Left renal pelvis (tissue), 4 donors: ENCODE results near the gene GNB2. TPM values are rescaled to one million over a fixed set of nuclear protein-coding genes. Genes with fewer than 3 reads are reported as not detected.
"Not testable (repeated sequence)": the region's sequence is repeated elsewhere in the genome, so short reads cannot be mapped to it uniquely, and the experiment has no call there.

Source experiments
- DNase-seq, 4 donors: peaks; one replicate each; pipeline ENCODE4 v3.0.0-alpha.2; 2013; ENCODE audit warnings: low read depth in 4 of 4, low spot score in 3 of 4
- polyA plus RNA-seq, 4 donors: library from polyadenylated mRNA; unstranded; fragments of 120-200 nt; gene quantifications; one replicate each; pipeline ENCODE4 v1.2.1, GENCODE V29; 2013; ENCODE audit not compliant: insufficient read length in 4 of 4

The GNB2 gene
- polyA plus RNA-seq, 4 donors: 176 to 210 (median 199) TPM

GRCh38 chr7:100693312-100694097, 20.0 kb downstream of the GNB2 start:
- DNase-seq: no peak

- no peak for DNase-seq
Measured at GRCh38 chr7:100694098-100694745, 20.7 kb downstream of the GNB2 start, which contains the start of gene GIGYF1. Gene GIGYF1, minus strand, starts transcription at chr7:100694250. Its CDS starts 6,012 bp downstream, at chr7:100688238.

- DNase-seq: no peak
Measured at GRCh38 chr7:100696123-100696521, 22.6 kb downstream of the GNB2 start.

GRCh38 chr7:100699018-100699417, 25.5 kb downstream of the GNB2 start:
- no peak for DNase-seq

- DNase-seq: not testable (repeated sequence)
Measured at GRCh38 chr7:100701089-100701488, 27.5 kb downstream of the GNB2 start.

GRCh38 chr7:100705320-100705752, 31.8 kb downstream of the GNB2 start:
- peak in 2 of 4 donors; percentile 69 to 71 for DNase-seq

GRCh38 chr7:100705753-100706671, 32.5 kb downstream of the GNB2 start, which contains the start of gene POP7:
Gene POP7, plus strand, starts transcription at chr7:100706121. Its CDS starts 710 bp downstream, at chr7:100706831.
- DNase-seq: peak; percentile 95 to 97 (median 96)

GRCh38 chr7:100706672-100707311, 33.3 kb downstream of the GNB2 start:
- DNase-seq: no peak

- DNase-seq: no peak
Measured at GRCh38 chr7:100708395-100708794, 34.9 kb downstream of the GNB2 start.

GRCh38 chr7:100710452-100710851, 36.9 kb downstream of the GNB2 start:
- no peak for DNase-seq

- DNase-seq: no peak
Measured at GRCh38 chr7:100711369-100711768, 37.8 kb downstream of the GNB2 start.

GRCh38 chr7:100714725-100715124, 41.2 kb downstream of the GNB2 start:
- no peak for DNase-seq

GRCh38 chr7:100717073-100717472, 43.5 kb downstream of the GNB2 start:
- not testable (repeated sequence) for DNase-seq

GRCh38 chr7:100719523-100720278, 46.2 kb downstream of the GNB2 start:
- DNase-seq: no peak

GRCh38 chr7:100720279-100720670, 46.7 kb downstream of the GNB2 start, which contains the start of gene EPO:
Gene EPO, plus strand, starts transcription at chr7:100720468. Its CDS starts 513 bp downstream, at chr7:100720981.
- no peak for DNase-seq

- DNase-seq: no peak
Measured at GRCh38 chr7:100720671-100721504, 47.3 kb downstream of the GNB2 start.

- no peak for DNase-seq
Measured at GRCh38 chr7:100721505-100721812, 47.9 kb downstream of the GNB2 start.

- DNase-seq: no peak
Measured at GRCh38 chr7:100722480-100723212, 49.1 kb downstream of the GNB2 start.
